GM15510 (cell line): ENCODE results near the gene CELF4.

Experiments
- POLR2A ChIP-seq: IDR thresholded peaks from 3 replicates; pipeline ENCODE4 v1.6.1; 2011; ENCODE audit warnings: borderline replicate concordance; ENCODE audit not compliant: insufficient read length; ENCODE audit errors: extremely low read depth

CELF4 gene

GRCh38 chr18:37334631-37335408 lies 230.8 kb downstream of the CELF4 start:
- no peak for TF ChIP-seq POLR2A

GRCh38 chr18:37332628-37333420 lies 232.8 kb downstream of the CELF4 start:
- no peak for TF ChIP-seq POLR2A

GRCh38 chr18:37332219-37332618 lies 233.4 kb downstream of the CELF4 start:
- no peak for TF ChIP-seq POLR2A

GRCh38 chr18:37330173-37330572 lies 235.4 kb downstream of the CELF4 start:
- TF ChIP-seq POLR2A = no peak

- no peak for TF ChIP-seq POLR2A
Observed at GRCh38 chr18:37328946-37329719, 236.5 kb downstream of the CELF4 start.

- no peak for TF ChIP-seq POLR2A
Observed at GRCh38 chr18:37327063-37327577, 238.5 kb downstream of the CELF4 start.

GRCh38 chr18:37322492-37323035 lies 243.0 kb downstream of the CELF4 start:
- TF ChIP-seq POLR2A = no peak

GRCh38 chr18:37321582-37322491 lies 243.8 kb downstream of the CELF4 start:
- no peak for TF ChIP-seq POLR2A

GRCh38 chr18:37320317-37320716 lies 245.3 kb downstream of the CELF4 start:
- no peak for TF ChIP-seq POLR2A

GRCh38 chr18:37318360-37319355 lies 246.9 kb downstream of the CELF4 start:
- no peak for TF ChIP-seq POLR2A

GRCh38 chr18:37317486-37317885 lies 248.1 kb downstream of the CELF4 start:
- TF ChIP-seq POLR2A = no peak

- no peak for TF ChIP-seq POLR2A
Observed at GRCh38 chr18:37316468-37316867, 249.1 kb downstream of the CELF4 start.

GRCh38 chr18:37315935-37316334 lies 249.7 kb downstream of the CELF4 start:
- no peak for TF ChIP-seq POLR2A

- TF ChIP-seq POLR2A = no peak
Observed at GRCh38 chr18:37314534-37314933, 251.1 kb downstream of the CELF4 start.
